CD4-positive, alpha-beta T cell treated with Interleukin-15 for 4 hours (primary cell): ENCODE measurements around the gene FHIT.
"Not testable (repeated sequence)": the region's sequence is repeated elsewhere in the genome, so short reads cannot be mapped to it uniquely, and the experiment has no call there.

Experiments used
- DNase-seq: peaks from one replicate; pipeline ENCODE4 v3.0.0-alpha.2; 2020; ENCODE audit warnings: low spot score

FHIT gene

DNA sequence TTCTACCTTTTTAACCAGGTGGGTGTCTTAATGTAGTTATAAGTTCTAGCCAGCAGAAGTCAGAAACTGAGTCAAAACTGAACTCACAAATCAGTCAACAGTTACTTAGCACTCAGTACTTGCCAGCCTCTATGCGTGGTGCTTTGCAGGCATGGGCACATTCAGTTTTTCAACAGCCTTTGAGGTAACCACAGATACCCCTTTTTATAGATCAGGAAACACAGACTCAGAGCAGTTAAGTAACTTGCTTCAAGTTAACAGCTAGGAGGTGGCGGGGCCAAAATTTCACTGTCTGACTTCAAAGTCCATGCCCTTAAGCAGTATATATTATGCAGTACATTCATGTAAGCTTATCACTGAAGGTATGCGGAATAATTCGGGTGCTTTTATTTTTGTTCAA lies 139.4 kb downstream of the FHIT start:
- DNase-seq = no peak

DNA sequence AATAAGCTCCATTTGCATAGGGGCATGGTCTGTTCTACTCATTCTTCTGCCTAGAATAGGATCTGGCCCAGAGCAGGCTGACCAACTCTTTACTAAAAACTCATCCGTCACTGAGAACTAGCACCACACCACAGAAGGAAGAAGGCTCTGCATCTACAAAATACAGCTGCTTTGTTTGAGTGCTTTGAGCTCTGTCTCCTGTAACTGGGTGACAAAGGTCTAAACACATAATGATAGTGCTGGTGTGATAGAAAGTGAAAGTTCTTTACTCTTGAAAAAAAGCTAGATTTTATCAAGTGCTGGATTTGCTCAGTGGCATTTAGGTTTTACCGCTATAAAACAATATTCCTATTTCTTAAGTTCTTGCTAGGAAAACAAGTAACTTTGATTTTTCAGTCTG lies 140.7 kb downstream of the FHIT start:
- no peak for DNase-seq

DNA sequence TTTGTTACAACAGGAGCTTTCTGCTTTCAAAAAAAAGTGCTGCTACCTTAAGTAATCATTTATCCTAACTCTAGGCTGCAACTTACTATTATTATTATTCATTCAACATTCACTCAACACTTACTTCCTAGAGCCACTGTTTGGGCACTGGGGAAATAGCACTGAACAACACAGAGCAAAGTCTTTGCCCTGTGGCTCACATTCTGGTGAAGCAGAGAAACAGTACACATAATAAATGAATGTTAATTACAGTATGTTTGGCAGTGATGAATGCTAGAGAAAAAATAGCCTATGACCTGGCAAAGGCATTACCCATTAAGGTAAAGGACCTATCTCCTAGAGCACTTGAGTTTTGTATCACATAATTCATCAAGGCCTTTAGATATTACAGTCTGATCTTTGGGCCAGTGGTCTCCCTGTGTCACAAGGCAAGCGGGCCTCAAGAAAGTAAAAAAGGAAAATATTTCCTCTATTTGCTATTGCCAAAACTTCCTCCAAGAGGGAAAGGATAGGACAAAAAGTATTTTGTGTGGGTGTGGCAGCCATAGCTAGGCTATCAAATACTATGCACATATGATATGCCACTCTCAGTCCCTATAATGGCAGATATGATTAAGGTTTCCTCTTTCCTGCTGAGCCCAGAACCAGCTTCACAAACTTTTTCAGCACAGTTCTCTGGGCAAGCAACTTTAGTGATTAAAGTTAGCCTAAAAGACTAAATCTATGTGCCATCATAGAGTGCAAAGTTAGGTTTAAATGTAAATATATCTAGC lies 142.8 kb downstream of the FHIT start:
- no peak for DNase-seq

- DNase-seq = no peak
These were observed 156.6 kb downstream of the FHIT start for GRCh38 chr3:61094608-61095007.

DNA sequence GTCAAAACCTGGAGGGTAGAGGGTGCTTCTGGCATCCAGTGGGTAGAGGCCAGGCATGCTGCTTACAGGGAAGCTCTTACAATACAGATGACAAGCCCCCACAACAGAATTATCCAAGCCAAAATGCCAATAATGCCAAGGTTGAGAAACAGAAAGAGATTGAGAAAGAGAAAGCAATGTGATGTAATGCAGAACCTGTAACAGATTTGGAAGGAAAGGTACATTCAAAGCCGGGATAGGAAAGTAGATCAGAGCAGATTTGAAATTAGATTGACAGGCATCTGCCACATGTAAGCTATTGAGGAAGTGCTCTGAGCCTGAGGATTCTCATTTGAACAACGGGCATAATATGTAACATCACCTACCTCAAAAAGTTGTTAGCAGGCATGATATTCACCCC lies 157.9 kb downstream of the FHIT start:
- no peak for DNase-seq

DNA sequence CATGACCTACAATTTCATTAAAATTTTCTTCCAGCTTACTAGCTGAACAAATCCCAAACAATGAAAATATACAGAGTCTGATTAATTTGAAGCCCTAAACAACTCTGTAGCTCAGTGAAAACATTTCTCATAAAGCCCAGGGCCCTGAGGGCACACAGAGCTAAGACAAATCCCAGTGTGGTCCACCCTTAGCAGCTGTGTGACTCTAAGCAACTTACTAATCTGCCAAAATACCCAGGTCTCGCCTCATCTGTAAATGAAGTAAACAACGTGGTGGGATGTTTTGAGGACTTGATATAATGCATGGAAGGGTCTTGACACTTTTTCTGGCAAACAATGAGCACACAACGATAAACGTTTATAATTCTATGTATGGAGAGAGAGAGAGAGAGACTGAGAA lies 158.4 kb downstream of the FHIT start:
- no peak for DNase-seq

- DNase-seq = no peak
These were observed 160.7 kb downstream of the FHIT start for GRCh38 chr3:61090389-61091169.

DNA sequence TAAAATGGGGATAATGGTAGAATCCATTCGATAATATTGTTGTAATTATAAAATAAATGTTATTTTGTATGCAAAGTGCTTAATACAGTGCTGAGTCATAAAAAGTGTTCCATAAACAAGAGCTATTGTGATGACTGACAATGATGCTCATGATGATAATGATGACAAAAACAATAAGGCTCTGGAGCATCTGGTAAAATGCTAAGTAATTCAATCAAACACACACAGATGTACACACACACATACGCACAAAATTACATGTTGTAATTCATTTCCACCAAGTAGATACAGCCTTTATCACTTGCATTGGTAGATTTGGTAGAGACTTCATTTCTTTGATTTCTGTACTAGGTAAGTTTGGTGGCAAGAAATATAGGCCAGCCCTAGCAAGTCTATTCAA lies 163.8 kb downstream of the FHIT start:
- DNase-seq = no peak

- no peak for DNase-seq
These were observed 169.7 kb downstream of the FHIT start for GRCh38 chr3:61081554-61081953.

GRCh38 chr3:61080737-61081445 lies 170.4 kb downstream of the FHIT start:
- DNase-seq = no peak

DNA sequence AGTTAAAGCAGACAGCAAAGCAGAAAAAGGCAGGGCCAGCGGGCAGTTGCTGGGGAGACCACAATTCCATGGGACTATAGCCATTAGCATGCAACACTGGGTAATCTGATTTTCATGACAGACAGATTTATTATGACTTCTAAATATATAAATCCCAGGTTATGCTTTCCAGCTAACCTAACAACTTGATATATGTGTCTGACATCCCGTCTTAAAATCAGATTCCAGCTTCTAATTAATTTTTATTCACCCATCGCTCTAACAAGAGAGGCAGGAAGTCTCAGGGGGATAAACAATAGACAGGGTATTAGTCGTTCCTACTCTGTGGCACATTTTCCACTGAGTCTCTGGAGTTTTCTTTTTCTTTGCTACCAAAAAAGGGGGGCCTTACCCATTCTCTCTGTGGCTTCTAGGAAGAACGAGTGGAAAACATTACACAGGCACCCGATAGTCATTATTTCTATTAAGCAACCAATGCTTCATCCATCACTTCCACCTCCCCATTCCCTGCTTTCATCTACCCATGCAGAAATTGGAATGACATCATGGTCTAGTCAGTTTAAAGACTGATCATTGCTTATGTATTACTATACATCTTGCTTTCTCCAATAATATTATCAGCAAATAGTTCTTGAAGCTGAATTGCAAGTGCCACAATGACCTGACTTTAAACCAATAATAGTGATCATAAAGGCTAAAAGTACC lies 173.1 kb downstream of the FHIT start:
- DNase-seq = no peak

GRCh38 chr3:61077551-61077950 lies 173.7 kb downstream of the FHIT start:
- no peak for DNase-seq

DNA sequence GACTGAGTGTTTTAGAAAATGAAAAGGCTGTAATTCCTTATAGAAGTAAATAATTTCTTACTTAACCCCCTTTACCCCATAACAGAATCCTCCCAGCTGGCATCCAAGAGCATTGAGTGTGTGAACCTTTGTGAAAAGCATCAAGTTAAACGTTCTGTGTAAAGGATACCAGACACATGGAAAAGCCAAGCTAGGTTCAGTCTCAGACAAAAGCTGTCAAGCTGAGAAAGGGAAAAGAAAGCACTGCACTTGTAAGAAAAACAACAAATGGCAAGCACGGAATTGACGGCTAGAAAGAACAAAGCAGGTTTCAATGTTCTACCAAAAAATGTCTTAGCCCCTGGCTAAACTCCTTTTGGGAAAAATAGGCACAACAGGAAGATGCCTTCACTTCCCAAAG lies 176.5 kb downstream of the FHIT start:
- no peak for DNase-seq

GRCh38 chr3:61073566-61074165 lies 177.6 kb downstream of the FHIT start:
- DNase-seq = no peak

DNA sequence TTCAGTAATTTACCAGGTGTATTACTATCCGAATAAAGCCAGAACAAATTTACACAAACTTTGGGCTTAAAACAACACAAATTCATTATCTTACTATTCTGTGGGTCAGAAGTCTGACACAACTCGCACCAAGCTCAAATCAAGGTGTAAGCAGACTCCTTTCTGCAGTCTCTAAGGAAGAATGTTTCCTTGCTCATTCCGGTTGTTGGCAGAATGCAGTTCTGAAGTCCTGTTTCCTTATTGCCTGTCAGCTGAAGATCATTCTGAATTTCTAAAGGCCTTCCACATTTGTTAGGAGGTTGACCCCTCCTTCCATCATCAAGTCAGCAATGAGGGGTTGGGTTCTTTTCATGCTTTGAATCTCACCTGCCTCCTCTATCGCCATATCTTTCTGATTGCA lies 183.2 kb downstream of the FHIT start:
- DNase-seq = no peak

DNA sequence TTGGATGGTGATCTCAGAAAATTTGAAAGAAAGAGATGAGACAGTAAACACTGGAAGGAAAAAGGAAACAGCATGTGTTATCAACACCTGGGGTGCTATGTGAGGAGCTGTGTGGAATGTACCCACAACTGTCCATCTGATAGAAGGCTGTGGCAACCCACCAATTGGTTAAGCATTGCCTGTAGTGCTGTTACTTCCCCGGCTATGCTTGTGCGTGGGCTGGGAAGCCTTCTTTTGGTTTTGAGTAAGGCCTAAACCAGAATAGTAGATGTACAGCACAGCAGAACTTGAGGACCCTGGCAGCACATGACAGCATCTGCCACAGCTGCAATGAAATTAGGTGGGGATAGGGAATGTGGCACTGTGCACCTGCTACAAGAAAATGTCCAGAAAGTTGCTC lies 184.5 kb downstream of the FHIT start:
- DNase-seq = no peak

GRCh38 chr3:61066222-61066621 lies 185.0 kb downstream of the FHIT start:
- not testable (repeated sequence) for DNase-seq

- no peak for DNase-seq
These were observed 185.7 kb downstream of the FHIT start for GRCh38 chr3:61065451-61066011.

GRCh38 chr3:61061092-61061723 lies 190.0 kb downstream of the FHIT start:
- no peak for DNase-seq

- no peak for DNase-seq
These were observed 190.8 kb downstream of the FHIT start for GRCh38 chr3:61060411-61060861.

DNA sequence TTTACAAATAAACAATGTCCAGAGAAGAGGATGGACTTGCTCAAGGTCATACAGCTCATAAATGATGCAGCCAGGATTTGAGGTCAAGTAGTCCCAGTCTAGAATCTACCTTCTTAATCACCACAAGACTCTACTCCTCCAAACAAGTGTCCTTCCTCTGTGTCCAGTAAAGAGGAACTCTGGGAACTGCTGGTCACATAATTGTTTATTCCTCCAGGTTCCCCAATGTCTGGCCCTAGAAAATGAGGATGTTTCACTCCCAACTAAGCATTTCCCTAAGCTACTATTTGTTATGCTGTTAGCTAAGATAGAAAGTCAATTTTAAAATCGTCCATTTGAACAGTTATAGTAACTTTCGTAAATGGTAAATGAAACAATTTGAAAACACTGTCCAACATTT lies 192.4 kb downstream of the FHIT start:
- DNase-seq = no peak
